ENCODE measurements around the gene DHX29. TPM values are rescaled to one million over a fixed set of nuclear protein-coding genes. Genes with fewer than 3 reads are reported as not detected.
"Not testable (repeated sequence)": the region's sequence is repeated elsewhere in the genome, so short reads cannot be mapped to it uniquely, and the experiment has no call there.

Gene DHX29
- total RNA-seq, 1 donor from 2014 or later = 20.0 TPM

- DNase-seq (ENCODE audit: low spot score) = no peak
- H3K27me3 Mint-ChIP-seq (ENCODE audit: low read depth) = no peaks in the 10 kb centered on the region
- intact Hi-C loops (cut with micrococcal nuclease) = no loop called here
Measured at GRCh38 chr5:55331321-55331720, 23.8 kb upstream of the DHX29 start.

GRCh38 chr5:55327281-55327680 lies 19.8 kb upstream of the DHX29 start:
- Mint-ChIP-seq H3K4me3 (ENCODE audit: low read depth) (peak overlapping the region; percentile 23), H3K9me3 (no peaks in the 10 kb centered on the region), H3K27ac (peak overlapping the region; percentile 75), H3K4me1 (ENCODE audit: low read depth) (peaks cover 30% of the 10 kb centered on the region), H3K36me3 (ENCODE audit: low read depth) (peaks cover 74% of the 10 kb centered on the region), H3K27me3 (ENCODE audit: low read depth) (no peaks in the 10 kb centered on the region)
- intact Hi-C loops (cut with micrococcal nuclease) = no loop called here
- no peak for DNase-seq (ENCODE audit: low spot score)

More at GRCh38 chr5:55331321-55331720, 23.8 kb upstream of the DHX29 start:
- Mint-ChIP-seq H3K9me3 (no peaks in the 10 kb centered on the region), H3K4me1 (ENCODE audit: low read depth) (peaks cover 24% of the 10 kb centered on the region), H3K27ac (no peak overlapping the region), H3K4me3 (ENCODE audit: low read depth) (no peak overlapping the region), H3K36me3 (ENCODE audit: low read depth) (peaks cover 69% of the 10 kb centered on the region)

GRCh38 chr5:55325621-55326020 lies 18.1 kb upstream of the DHX29 start:
- peaks cover 30% of the 10 kb centered on the region for H3K4me1 Mint-ChIP-seq (ENCODE audit: low read depth)
- no peak overlapping the region for H3K27ac Mint-ChIP-seq
- no peaks in the 10 kb centered on the region for H3K9me3 Mint-ChIP-seq
- peaks cover 63% of the 10 kb centered on the region for H3K36me3 Mint-ChIP-seq (ENCODE audit: low read depth)
- H3K4me3 Mint-ChIP-seq (ENCODE audit: low read depth) = no peak overlapping the region
- intact Hi-C loops (cut with micrococcal nuclease) = no loop called here
- no peak for DNase-seq (ENCODE audit: low spot score)
- no peaks in the 10 kb centered on the region for H3K27me3 Mint-ChIP-seq (ENCODE audit: low read depth)

- intact Hi-C loops (cut with micrococcal nuclease) = no loop called here
- peak overlapping the region; percentile 75 for H3K27ac Mint-ChIP-seq
- H3K9me3 Mint-ChIP-seq = no peaks in the 10 kb centered on the region
- DNase-seq (ENCODE audit: low spot score) = no peak
- no peaks in the 10 kb centered on the region for H3K27me3 Mint-ChIP-seq (ENCODE audit: low read depth)
- H3K4me1 Mint-ChIP-seq (ENCODE audit: low read depth) = peaks cover 25% of the 10 kb centered on the region
- no peak overlapping the region for H3K4me3 Mint-ChIP-seq (ENCODE audit: low read depth)
- peaks cover 59% of the 10 kb centered on the region for H3K36me3 Mint-ChIP-seq (ENCODE audit: low read depth)
Measured at GRCh38 chr5:55324815-55325418, 17.4 kb upstream of the DHX29 start.

- H3K4me1 Mint-ChIP-seq (ENCODE audit: low read depth) = peaks cover 25% of the 10 kb centered on the region
- intact Hi-C loops (cut with micrococcal nuclease) = no loop called here
- no peak overlapping the region for H3K4me3 Mint-ChIP-seq (ENCODE audit: low read depth)
- H3K27ac Mint-ChIP-seq = no peak overlapping the region
- peaks cover 52% of the 10 kb centered on the region for H3K36me3 Mint-ChIP-seq (ENCODE audit: low read depth)
- no peak for DNase-seq (ENCODE audit: low spot score)
- no peaks in the 10 kb centered on the region for H3K9me3 Mint-ChIP-seq
- no peaks in the 10 kb centered on the region for H3K27me3 Mint-ChIP-seq (ENCODE audit: low read depth)
Measured at GRCh38 chr5:55324006-55324405, 16.5 kb upstream of the DHX29 start.

- H3K27ac Mint-ChIP-seq = no peak overlapping the region
Measured at GRCh38 chr5:55320571-55320970, 13.1 kb upstream of the DHX29 start.

GRCh38 chr5:55319491-55319890 lies 12.0 kb upstream of the DHX29 start:
- H3K27ac Mint-ChIP-seq = no peak overlapping the region
- intact Hi-C loops (cut with micrococcal nuclease) = no loop called here
- H3K9me3 Mint-ChIP-seq = peaks cover 26% of the 10 kb centered on the region
- peaks cover 26% of the 10 kb centered on the region for H3K4me1 Mint-ChIP-seq (ENCODE audit: low read depth)
- H3K36me3 Mint-ChIP-seq (ENCODE audit: low read depth) = peaks cover 57% of the 10 kb centered on the region
- DNase-seq (ENCODE audit: low spot score) = no peak
- H3K27me3 Mint-ChIP-seq (ENCODE audit: low read depth) = no peaks in the 10 kb centered on the region
- H3K4me3 Mint-ChIP-seq (ENCODE audit: low read depth) = no peak overlapping the region

More at GRCh38 chr5:55320571-55320970, 13.1 kb upstream of the DHX29 start:
- H3K4me3 Mint-ChIP-seq (ENCODE audit: low read depth) = no peak overlapping the region
- H3K36me3 Mint-ChIP-seq (ENCODE audit: low read depth) = peaks cover 59% of the 10 kb centered on the region
- no peak for DNase-seq (ENCODE audit: low spot score)
- peaks cover 26% of the 10 kb centered on the region for H3K9me3 Mint-ChIP-seq
- intact Hi-C loops (cut with micrococcal nuclease) = no loop called here
- H3K27me3 Mint-ChIP-seq (ENCODE audit: low read depth) = no peaks in the 10 kb centered on the region
- peaks cover 27% of the 10 kb centered on the region for H3K4me1 Mint-ChIP-seq (ENCODE audit: low read depth)

GRCh38 chr5:55318237-55318636 lies 10.7 kb upstream of the DHX29 start:
- peaks cover 26% of the 10 kb centered on the region for H3K9me3 Mint-ChIP-seq
- H3K36me3 Mint-ChIP-seq (ENCODE audit: low read depth) = peaks cover 57% of the 10 kb centered on the region
- H3K4me3 Mint-ChIP-seq (ENCODE audit: low read depth); H3K27ac Mint-ChIP-seq; H3K27me3 Mint-ChIP-seq (ENCODE audit: low read depth); intact Hi-C loops (cut with micrococcal nuclease); DNase-seq (ENCODE audit: low spot score): not testable (repeated sequence)
- H3K4me1 Mint-ChIP-seq (ENCODE audit: low read depth) = peaks cover 36% of the 10 kb centered on the region

GRCh38 chr5:55316837-55317236 lies 9.3 kb upstream of the DHX29 start:
- intact Hi-C loops (cut with micrococcal nuclease) = no loop called here
- Mint-ChIP-seq H3K4me1 (ENCODE audit: low read depth) (peaks cover 38% of the 10 kb centered on the region), H3K36me3 (ENCODE audit: low read depth) (peaks cover 58% of the 10 kb centered on the region), H3K9me3 (peaks cover 26% of the 10 kb centered on the region), H3K27me3 (ENCODE audit: low read depth) (no peaks in the 10 kb centered on the region), H3K4me3 (ENCODE audit: low read depth) (no peak overlapping the region), H3K27ac (no peak overlapping the region)
- no peak for DNase-seq (ENCODE audit: low spot score)

GRCh38 chr5:55316289-55316688 lies 8.8 kb upstream of the DHX29 start:
- H3K4me1 Mint-ChIP-seq (ENCODE audit: low read depth) = peaks cover 40% of the 10 kb centered on the region
- intact Hi-C loops (cut with micrococcal nuclease) = no loop called here
- no peak overlapping the region for H3K27ac Mint-ChIP-seq
- no peaks in the 10 kb centered on the region for H3K27me3 Mint-ChIP-seq (ENCODE audit: low read depth)
- no peak for DNase-seq (ENCODE audit: low spot score)
- H3K36me3 Mint-ChIP-seq (ENCODE audit: low read depth) = peaks cover 61% of the 10 kb centered on the region
- H3K4me3 Mint-ChIP-seq (ENCODE audit: low read depth) = no peak overlapping the region
- peaks cover 26% of the 10 kb centered on the region for H3K9me3 Mint-ChIP-seq

GRCh38 chr5:55313870-55314617 lies 6.5 kb upstream of the DHX29 start:
- no peak for DNase-seq (ENCODE audit: low spot score)
- H3K4me1 Mint-ChIP-seq (ENCODE audit: low read depth) = peaks cover 40% of the 10 kb centered on the region
- H3K4me3 Mint-ChIP-seq (ENCODE audit: low read depth) = no peak overlapping the region
- H3K9me3 Mint-ChIP-seq = peaks cover 26% of the 10 kb centered on the region
- no peaks in the 10 kb centered on the region for H3K27me3 Mint-ChIP-seq (ENCODE audit: low read depth)
- intact Hi-C loops (cut with micrococcal nuclease) = no loop called here
- peaks cover 64% of the 10 kb centered on the region for H3K36me3 Mint-ChIP-seq (ENCODE audit: low read depth)
- no peak overlapping the region for H3K27ac Mint-ChIP-seq

GRCh38 chr5:55308254-55308836 lies 851 bp upstream of the DHX29 start:
- Mint-ChIP-seq H3K4me3 (ENCODE audit: low read depth) (no peak overlapping the region), H3K9me3 (peaks cover 4% of the 10 kb centered on the region), H3K27me3 (ENCODE audit: low read depth) (no peaks in the 10 kb centered on the region), H3K36me3 (ENCODE audit: low read depth) (peaks cover 26% of the 10 kb centered on the region), H3K4me1 (ENCODE audit: low read depth) (peaks cover 20% of the 10 kb centered on the region), H3K27ac (no peak overlapping the region)
- peak; percentile 17 for DNase-seq (ENCODE audit: low spot score)
- intact Hi-C loops (cut with micrococcal nuclease) = loop anchor here (1.0 to 5.0 kb wide), 2 partner anchors 76 to 136 kb away; partner anchors contain the start of gene CCNO

Data from activated T-helper 2 cell treated with anti-CD3 and anti-CD28 coated beads, Interferon-gamma antibody, Interleukin-2, Interleukin-4, amounts not matched to agents 10 μg/mL and 5 μg/mL and 100 μg/mL, durations not matched to agents 14 hours and 24 hours and 36 hours (primary cell).